GM19240 (cell line): ENCODE measurements around the gene LGALS12.
"Not testable (repeated sequence)": the region's sequence is repeated elsewhere in the genome, so short reads cannot be mapped to it uniquely, and the experiment has no call there.

Experiments used
- DNase-seq: peaks from one replicate; pipeline ENCODE4 v3.0.0; 2011; ENCODE audit warnings: low spot score; ENCODE audit not compliant: insufficient read length

Gene LGALS12

GRCh38 chr11:63504933-63505586, 824 bp upstream of the LGALS12 start:
- no peak for DNase-seq

DNA sequence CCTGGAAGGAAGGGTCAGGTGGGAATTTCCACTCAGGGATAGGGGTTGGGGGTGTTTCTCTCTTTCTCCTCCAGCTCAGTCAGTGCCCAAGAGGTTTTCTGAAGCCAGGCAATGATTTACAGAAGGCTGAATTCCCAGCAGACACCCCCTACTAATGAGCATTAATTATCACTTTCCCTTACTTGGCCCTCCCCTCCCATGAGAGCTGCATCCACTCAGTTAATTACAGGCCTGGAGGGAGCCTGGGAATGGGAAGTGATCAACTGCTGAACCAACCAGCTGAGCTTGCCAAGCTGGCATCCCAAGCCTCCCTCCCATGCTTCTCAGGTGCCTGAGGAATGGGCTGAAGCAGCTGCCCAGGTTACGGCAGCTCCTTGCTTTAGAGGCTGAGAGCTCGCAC, 992 bp downstream of the LGALS12 start:
- no peak for DNase-seq

GRCh38 chr11:63507511-63507910, 1.6 kb downstream of the LGALS12 start:
- no peak for DNase-seq

- no peak for DNase-seq
Measured at GRCh38 chr11:63508009-63508408, 2.1 kb downstream of the LGALS12 start.

GRCh38 chr11:63508745-63509144, 2.9 kb downstream of the LGALS12 start:
- no peak for DNase-seq

DNA sequence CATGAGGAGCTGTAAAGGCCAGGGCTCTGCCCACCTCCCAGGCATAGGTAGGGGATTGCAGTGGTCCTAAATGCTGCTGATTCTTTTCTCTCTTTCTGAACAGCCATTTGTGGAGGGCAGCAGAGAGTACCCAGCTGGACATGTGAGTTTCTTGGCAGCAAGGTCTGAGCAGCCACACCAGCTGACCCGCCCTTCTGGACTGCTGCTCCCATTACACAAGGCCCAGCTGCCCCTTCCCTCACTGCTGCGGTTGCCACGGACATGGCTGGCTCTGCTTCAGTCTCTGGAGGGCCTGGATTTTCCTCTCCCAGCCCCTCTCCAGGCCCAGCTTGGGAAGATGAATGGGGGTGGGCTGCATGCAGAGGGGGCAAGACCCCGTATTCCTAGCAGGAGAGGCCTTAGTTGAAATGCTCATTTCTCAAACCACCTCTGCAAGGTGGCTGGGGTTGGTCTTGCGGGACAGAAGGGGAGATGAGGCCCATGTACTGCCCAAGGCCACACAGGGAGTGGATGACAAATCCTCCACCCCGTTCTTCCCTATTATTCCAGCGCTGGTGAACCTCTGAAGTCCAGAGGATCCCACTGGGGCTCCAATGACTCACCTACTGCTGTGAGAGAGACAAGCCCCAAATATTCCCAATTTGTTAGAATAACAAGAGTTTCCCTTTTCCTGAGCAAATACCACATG, 4.6 kb downstream of the LGALS12 start:
- no peak for DNase-seq

GRCh38 chr11:63511048-63511748, 5.3 kb downstream of the LGALS12 start:
- no peak for DNase-seq

DNA sequence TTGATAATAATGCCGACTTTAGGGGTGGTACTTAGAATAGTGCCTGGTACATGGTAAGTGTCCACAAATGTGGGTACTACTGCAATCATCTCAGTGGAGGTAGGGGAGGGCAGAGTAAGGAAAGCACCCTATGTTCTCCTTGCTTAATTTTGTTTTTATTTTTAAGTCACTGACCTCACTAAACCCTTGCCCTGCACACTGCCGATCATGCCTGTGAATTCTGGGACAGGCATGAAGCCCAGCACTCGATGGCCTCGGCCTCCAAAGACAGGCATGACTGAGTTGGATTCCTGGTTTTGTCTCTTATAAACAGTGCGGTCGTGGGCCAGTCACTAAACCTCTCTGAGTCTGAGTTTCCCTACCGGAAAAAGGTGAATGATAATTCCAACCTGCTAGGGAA, 6.9 kb downstream of the LGALS12 start:
- DNase-seq: no peak

DNA sequence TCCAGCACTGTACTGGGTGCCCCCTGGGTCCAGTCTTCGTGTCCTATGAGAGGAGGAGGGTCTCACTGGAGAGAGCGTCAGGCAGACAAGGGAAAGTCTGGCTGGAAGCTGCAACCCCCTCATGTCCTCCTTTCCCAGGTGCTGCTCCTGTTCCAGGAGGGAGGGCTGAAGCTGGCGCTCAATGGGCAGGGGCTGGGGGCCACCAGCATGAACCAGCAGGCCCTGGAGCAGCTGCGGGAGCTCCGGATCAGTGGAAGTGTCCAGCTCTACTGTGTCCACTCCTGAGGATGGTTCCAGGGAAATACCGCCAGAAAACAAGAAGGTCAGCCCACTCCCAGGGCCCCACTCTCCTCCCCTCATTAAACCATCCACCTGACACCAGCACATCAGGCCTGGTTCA, 10.2 kb downstream of the LGALS12 start:
- no peak for DNase-seq

DNA sequence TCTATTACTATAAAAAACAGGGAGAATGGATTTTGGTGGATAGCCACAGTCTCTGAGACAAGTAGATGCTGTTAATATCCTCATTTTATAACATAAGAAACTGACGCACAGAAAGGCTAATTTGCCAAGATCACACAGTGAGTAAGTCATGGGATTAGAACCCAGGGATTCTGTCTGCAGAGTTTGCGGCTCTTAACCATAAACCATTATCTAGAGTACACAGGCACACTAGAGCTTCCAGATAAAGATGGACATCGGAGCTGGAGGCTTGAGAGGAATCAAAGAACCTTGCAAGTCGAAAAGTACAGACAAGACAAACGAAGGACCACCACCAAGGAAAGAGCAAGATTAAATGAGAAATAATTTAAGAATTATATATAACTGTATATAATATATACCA, 11.3 kb downstream of the LGALS12 start:
- DNase-seq: no peak

- no peak for DNase-seq
Measured at GRCh38 chr11:63518548-63518947, 12.7 kb downstream of the LGALS12 start.

DNA sequence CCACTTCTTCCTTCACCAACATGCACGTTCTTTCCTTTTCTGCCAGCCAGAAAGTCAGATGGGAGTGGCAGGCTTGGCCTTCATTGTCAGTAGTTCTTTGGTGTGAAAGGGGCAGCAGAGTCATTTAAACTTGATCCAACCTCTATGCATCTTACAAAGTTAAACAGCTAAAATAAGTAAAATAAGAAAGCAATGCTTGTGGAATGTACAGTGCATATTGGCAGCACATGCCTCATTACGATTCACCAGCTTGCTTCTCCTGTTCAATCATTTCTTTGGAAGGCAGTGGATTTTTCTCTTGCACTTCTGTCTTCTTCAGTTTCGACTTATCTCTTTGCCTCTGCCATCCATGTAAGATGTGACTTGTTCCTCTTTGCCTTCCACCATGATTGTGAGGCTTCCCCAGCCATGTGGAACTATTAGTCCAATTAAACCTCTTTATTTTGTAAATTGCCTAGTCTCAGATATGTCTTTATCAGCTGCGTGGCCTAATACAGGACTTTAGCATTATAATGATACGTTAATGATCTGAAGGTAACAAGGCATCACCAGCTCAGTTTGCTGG, 14.8 kb downstream of the LGALS12 start:
- DNase-seq: no peak

DNA sequence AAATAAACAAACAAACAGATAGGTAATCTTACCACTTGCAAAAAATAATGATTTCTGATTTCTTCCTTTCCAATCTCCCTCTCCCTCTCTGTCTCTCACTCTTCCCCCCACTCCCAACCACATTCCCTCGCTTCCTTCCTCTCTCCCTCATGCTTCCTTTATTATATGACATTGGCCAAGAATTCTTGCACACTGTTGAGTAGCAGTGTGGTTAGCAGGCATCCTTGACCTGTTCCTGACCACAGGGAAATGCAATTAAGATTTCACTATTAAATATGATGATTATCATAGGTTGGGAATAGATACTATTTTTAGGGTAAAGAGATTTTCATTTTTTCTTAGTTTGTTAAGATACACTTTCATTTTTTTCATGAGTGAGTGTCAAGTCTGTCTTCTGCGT, 16.0 kb downstream of the LGALS12 start:
- no peak for DNase-seq

- DNase-seq: no peak
Measured at GRCh38 chr11:63523151-63523550, 17.3 kb downstream of the LGALS12 start.

GRCh38 chr11:63527667-63528066, 21.8 kb downstream of the LGALS12 start:
- no peak for DNase-seq

- DNase-seq: not testable (repeated sequence)
Measured at GRCh38 chr11:63528156-63528555, 22.3 kb downstream of the LGALS12 start.

- DNase-seq: not testable (repeated sequence)
Measured at GRCh38 chr11:63528729-63529278, 22.9 kb downstream of the LGALS12 start.

GRCh38 chr11:63529373-63529772, 23.5 kb downstream of the LGALS12 start:
- DNase-seq: not testable (repeated sequence)

GRCh38 chr11:63530021-63530420, 24.1 kb downstream of the LGALS12 start:
- DNase-seq: no peak

GRCh38 chr11:63531074-63531792, 25.3 kb downstream of the LGALS12 start:
- DNase-seq: not testable (repeated sequence)

- no peak for DNase-seq
Measured at GRCh38 chr11:63532117-63532516, 26.2 kb downstream of the LGALS12 start.
